WTC11 (cell line): Measurements from ENCODE around the gene FNDC3B. TPM values are rescaled to one million over a fixed set of nuclear protein-coding genes. Genes with fewer than 3 reads are reported as not detected.

ENCODE experiments used
- ATAC-seq: fragments of 200-7000 bp; cut with Tn5 transposase; 2 replicates; pipeline ENCODE4 v1.10.0; 2021; ENCODE audit warnings: mild to moderate bottlenecking, moderate library complexity
- CTCF ChIA-PET: fragments of 300-600 bp; sonication (Branson Sonifier 250); formaldehyde crosslinking; loops from one replicate; lab custom pipeline; 2021; ENCODE audit warnings: antibody characterized with exemption; lab: Charles Lee
- POLR2A ChIA-PET: fragments of 350-600 bp; sonication (Branson Sonifier 250); formaldehyde crosslinking; loops from one replicate; lab custom pipeline; 2021; ENCODE audit warnings: antibody characterized with exemption; lab: Charles Lee
- DNase-seq: peaks from one replicate; pipeline ENCODE4 v3.0.0; 2021; ENCODE audit warnings: low spot score
- H3K27ac Mint-ChIP-seq: 2 replicates; pipeline ENCODE4 v1.8.0; 2021; ENCODE audit warnings: mixed read lengths
- H3K27me3 Mint-ChIP-seq: 2 replicates; pipeline ENCODE4 v1.8.0; 2021; ENCODE audit warnings: low read depth, mild to moderate bottlenecking, moderate library complexity, mixed read lengths
- H3K36me3 Mint-ChIP-seq: 2 replicates; pipeline ENCODE4 v1.8.0; 2021; ENCODE audit warnings: mixed read lengths
- H3K4me1 Mint-ChIP-seq: 2 replicates; pipeline ENCODE4 v1.8.0; 2022; ENCODE audit warnings: mixed read lengths
- H3K4me3 Mint-ChIP-seq: 2 replicates; pipeline ENCODE4 v1.8.0; 2021; ENCODE audit warnings: mild to moderate bottlenecking, moderate library complexity, mixed read lengths
- H3K9me3 Mint-ChIP-seq: 2 replicates; pipeline ENCODE4 v1.8.0; 2021; ENCODE audit warnings: mixed read lengths
- EMX1 ChIP-seq: fragments of 250-450 bp; sonication (Bioruptor Pico); IDR thresholded peaks from 2 replicates; pipeline ENCODE4 v1.8.0; 2021; ENCODE audit warnings: mild to moderate bottlenecking
- ETV6 ChIP-seq: sonication (generic); formaldehyde crosslinking; IDR thresholded peaks from 2 replicates; pipeline ENCODE4 v1.8.1; 2022; ENCODE audit warnings: mild to moderate bottlenecking, missing genetic modification reagents
- FOXP1 ChIP-seq: sonication (generic); formaldehyde crosslinking; IDR thresholded peaks from 2 replicates; pipeline ENCODE4 v1.8.0; 2022; ENCODE audit warnings: missing genetic modification reagents, mild to moderate bottlenecking, moderate library complexity, borderline replicate concordance
- GABPB1 ChIP-seq: sonication (generic); formaldehyde crosslinking; IDR thresholded peaks from 2 replicates; pipeline ENCODE4 v1.8.1; 2023; ENCODE audit warnings: mild to moderate bottlenecking, missing genetic modification reagents
- JAZF1 ChIP-seq: fragments of 250-450 bp; sonication (Bioruptor Pico); IDR thresholded peaks from 2 replicates; pipeline ENCODE4 v1.9.0; 2021; ENCODE audit warnings: moderate library complexity, mild to moderate bottlenecking, inconsistent platforms
- KAT7 ChIP-seq: sonication (generic); formaldehyde crosslinking; IDR thresholded peaks from 2 replicates; pipeline ENCODE4 v1.8.1; 2023; ENCODE audit warnings: missing genetic modification reagents, mild to moderate bottlenecking, borderline replicate concordance
- NFATC4 ChIP-seq: fragments of 250-450 bp; sonication (Bioruptor Pico); IDR thresholded peaks from 2 replicates; pipeline ENCODE4 v1.9.0; 2021; ENCODE audit warnings: mild to moderate bottlenecking
- PRRX2 ChIP-seq: fragments of 250-450 bp; sonication (Bioruptor Pico); IDR thresholded peaks from 2 replicates; pipeline ENCODE4 v1.8.0; 2021; ENCODE audit warnings: mild to moderate bottlenecking
- RORB ChIP-seq: fragments of 250-450 bp; sonication (Bioruptor Pico); IDR thresholded peaks from 2 replicates; pipeline ENCODE4 v1.9.0; 2021; ENCODE audit warnings: mild to moderate bottlenecking
- SMAD4 ChIP-seq: sonication (generic); formaldehyde crosslinking; IDR thresholded peaks from 2 replicates; pipeline ENCODE4 v1.8.0; 2022; ENCODE audit warnings: mild to moderate bottlenecking, missing genetic modification reagents
- SOX15 ChIP-seq: fragments of 250-450 bp; sonication (Bioruptor Pico); IDR thresholded peaks from 2 replicates; pipeline ENCODE4 v1.9.0; 2021; ENCODE audit warnings: mild to moderate bottlenecking
- TEAD1 ChIP-seq: sonication (generic); formaldehyde crosslinking; IDR thresholded peaks from 2 replicates; pipeline ENCODE4 v1.8.0; 2022; ENCODE audit warnings: mild to moderate bottlenecking, missing genetic modification reagents
- ZNF232 ChIP-seq: sonication (generic); formaldehyde crosslinking; IDR thresholded peaks from 2 replicates; pipeline ENCODE4 v1.8.0; 2022; ENCODE audit warnings: mild to moderate bottlenecking, missing genetic modification reagents
- total RNA-seq: library from RNA; stranded (reverse); gene quantifications from 3 replicates; pipeline ENCODE4 v1.2.3, GENCODE V29; 2021
- TF ChIP-seq, protein P1 (sequence below): fragments of 250-450 bp; sonication (Bioruptor Pico); IDR thresholded peaks from 2 replicates; pipeline ENCODE4 v1.9.0; 2021; ENCODE audit warnings: moderate library complexity, mild to moderate bottlenecking, inconsistent platforms, borderline replicate concordance
- TF ChIP-seq, protein P2 (sequence below): sonication (generic); formaldehyde crosslinking; IDR thresholded peaks from 2 replicates; pipeline ENCODE4 v1.8.0; 2023; ENCODE audit warnings: mild to moderate bottlenecking, missing genetic modification reagents
- TF ChIP-seq, protein P3 (sequence below): sonication (generic); formaldehyde crosslinking; IDR thresholded peaks from 2 replicates; pipeline ENCODE4 v1.8.1; 2022; ENCODE audit warnings: mild to moderate bottlenecking, moderate library complexity, missing genetic modification reagents
- TF ChIP-seq, protein P4 (sequence below): fragments of 250-450 bp; sonication (Bioruptor Pico); IDR thresholded peaks from 2 replicates; pipeline ENCODE4 v1.9.0; 2021; ENCODE audit warnings: mild to moderate bottlenecking, borderline replicate concordance
- TF ChIP-seq, protein P5 (sequence below): sonication (generic); formaldehyde crosslinking; IDR thresholded peaks from 2 replicates; pipeline ENCODE4 v1.8.1; 2022; ENCODE audit warnings: low read depth, mild to moderate bottlenecking, moderate library complexity, missing genetic modification reagents, borderline replicate concordance

Gene FNDC3B
- total RNA-seq, 1 experiment from 2014 or later = 42.8 TPM

DNA sequence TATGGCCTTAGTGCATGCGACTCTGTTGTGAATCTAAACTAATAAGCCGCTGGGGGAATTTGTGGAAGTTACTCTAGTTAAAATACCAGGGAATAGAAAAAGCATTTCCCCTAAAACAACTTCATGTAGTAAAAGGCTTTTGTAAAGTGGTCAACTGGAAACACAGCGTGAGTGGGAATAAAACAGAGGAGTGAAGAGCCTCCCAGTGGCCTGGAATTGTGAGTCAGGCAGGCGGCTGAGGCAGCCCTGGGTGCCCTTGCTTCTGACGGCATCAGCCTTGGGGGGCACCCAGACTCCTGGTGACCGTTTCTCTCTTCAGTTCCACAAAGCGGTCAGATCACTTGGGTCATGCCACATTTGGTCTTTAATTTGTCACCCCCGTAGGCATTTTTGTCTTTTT is 300.5 kb downstream of the FNDC3B start:
- ChIA-PET POLR2A (interaction anchor here (0.6 kb wide), 1 partner anchor 336 kb away, joined by 3 read pairs; no protein-coding TSS in a partner anchor), CTCF (interaction anchor here (0.6 to 2.1 kb wide), 3 partner anchors 24 to 567 kb away, joined by 4 to 11 read pairs (median 8); no protein-coding TSS in a partner anchor)
- H3K27me3 Mint-ChIP-seq = no peaks in the 10 kb centered on the region
- H3K9me3 Mint-ChIP-seq = no peaks in the 10 kb centered on the region
- no peak overlapping the region for H3K4me3 Mint-ChIP-seq
- H3K4me1 Mint-ChIP-seq = no peaks in the 10 kb centered on the region
- peaks cover 41% of the 10 kb centered on the region for H3K36me3 Mint-ChIP-seq
- ATAC-seq (no peak), DNase-seq (no peak)
- no peak for TF ChIP-seq JAZF1 (CRISPR knock-in tag)
- no peak for TF ChIP-seq ETV6 (CRISPR knock-in tag)
- no peak for TF ChIP-seq KAT7 (CRISPR knock-in tag)
- no peak for TF ChIP-seq TEAD1 (CRISPR knock-in tag)
- TF ChIP-seq, protein P1, sequence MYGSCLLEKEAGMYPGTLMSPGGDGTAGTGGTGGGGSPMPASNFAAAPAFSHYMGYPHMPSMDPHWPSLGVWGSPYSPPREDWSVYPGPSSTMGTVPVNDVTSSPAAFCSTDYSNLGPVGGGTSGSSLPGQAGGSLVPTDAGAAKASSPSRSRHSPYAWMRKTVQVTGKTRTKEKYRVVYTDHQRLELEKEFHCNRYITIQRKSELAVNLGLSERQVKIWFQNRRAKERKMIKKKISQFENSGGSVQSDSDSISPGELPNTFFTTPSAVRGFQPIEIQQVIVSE (CRISPR knock-in tag) = no peak
- TF ChIP-seq GABPB1 (CRISPR knock-in tag) = no peak
- TF ChIP-seq, protein P2, sequence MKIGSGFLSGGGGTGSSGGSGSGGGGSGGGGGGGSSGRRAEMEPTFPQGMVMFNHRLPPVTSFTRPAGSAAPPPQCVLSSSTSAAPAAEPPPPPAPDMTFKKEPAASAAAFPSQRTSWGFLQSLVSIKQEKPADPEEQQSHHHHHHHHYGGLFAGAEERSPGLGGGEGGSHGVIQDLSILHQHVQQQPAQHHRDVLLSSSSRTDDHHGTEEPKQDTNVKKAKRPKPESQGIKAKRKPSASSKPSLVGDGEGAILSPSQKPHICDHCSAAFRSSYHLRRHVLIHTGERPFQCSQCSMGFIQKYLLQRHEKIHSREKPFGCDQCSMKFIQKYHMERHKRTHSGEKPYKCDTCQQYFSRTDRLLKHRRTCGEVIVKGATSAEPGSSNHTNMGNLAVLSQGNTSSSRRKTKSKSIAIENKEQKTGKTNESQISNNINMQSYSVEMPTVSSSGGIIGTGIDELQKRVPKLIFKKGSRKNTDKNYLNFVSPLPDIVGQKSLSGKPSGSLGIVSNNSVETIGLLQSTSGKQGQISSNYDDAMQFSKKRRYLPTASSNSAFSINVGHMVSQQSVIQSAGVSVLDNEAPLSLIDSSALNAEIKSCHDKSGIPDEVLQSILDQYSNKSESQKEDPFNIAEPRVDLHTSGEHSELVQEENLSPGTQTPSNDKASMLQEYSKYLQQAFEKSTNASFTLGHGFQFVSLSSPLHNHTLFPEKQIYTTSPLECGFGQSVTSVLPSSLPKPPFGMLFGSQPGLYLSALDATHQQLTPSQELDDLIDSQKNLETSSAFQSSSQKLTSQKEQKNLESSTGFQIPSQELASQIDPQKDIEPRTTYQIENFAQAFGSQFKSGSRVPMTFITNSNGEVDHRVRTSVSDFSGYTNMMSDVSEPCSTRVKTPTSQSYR (CRISPR knock-in tag) = no peak
- TF ChIP-seq, protein P3, sequence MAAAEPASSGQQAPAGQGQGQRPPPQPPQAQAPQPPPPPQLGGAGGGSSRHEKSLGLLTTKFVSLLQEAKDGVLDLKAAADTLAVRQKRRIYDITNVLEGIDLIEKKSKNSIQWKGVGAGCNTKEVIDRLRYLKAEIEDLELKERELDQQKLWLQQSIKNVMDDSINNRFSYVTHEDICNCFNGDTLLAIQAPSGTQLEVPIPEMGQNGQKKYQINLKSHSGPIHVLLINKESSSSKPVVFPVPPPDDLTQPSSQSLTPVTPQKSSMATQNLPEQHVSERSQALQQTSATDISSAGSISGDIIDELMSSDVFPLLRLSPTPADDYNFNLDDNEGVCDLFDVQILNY (CRISPR knock-in tag) = no peak
- TF ChIP-seq, protein P4, sequence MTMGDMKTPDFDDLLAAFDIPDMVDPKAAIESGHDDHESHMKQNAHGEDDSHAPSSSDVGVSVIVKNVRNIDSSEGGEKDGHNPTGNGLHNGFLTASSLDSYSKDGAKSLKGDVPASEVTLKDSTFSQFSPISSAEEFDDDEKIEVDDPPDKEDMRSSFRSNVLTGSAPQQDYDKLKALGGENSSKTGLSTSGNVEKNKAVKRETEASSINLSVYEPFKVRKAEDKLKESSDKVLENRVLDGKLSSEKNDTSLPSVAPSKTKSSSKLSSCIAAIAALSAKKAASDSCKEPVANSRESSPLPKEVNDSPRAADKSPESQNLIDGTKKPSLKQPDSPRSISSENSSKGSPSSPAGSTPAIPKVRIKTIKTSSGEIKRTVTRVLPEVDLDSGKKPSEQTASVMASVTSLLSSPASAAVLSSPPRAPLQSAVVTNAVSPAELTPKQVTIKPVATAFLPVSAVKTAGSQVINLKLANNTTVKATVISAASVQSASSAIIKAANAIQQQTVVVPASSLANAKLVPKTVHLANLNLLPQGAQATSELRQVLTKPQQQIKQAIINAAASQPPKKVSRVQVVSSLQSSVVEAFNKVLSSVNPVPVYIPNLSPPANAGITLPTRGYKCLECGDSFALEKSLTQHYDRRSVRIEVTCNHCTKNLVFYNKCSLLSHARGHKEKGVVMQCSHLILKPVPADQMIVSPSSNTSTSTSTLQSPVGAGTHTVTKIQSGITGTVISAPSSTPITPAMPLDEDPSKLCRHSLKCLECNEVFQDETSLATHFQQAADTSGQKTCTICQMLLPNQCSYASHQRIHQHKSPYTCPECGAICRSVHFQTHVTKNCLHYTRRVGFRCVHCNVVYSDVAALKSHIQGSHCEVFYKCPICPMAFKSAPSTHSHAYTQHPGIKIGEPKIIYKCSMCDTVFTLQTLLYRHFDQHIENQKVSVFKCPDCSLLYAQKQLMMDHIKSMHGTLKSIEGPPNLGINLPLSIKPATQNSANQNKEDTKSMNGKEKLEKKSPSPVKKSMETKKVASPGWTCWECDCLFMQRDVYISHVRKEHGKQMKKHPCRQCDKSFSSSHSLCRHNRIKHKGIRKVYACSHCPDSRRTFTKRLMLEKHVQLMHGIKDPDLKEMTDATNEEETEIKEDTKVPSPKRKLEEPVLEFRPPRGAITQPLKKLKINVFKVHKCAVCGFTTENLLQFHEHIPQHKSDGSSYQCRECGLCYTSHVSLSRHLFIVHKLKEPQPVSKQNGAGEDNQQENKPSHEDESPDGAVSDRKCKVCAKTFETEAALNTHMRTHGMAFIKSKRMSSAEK (CRISPR knock-in tag) = no peak
- TF ChIP-seq ZNF232 (CRISPR knock-in tag) = no peak
- TF ChIP-seq SMAD4 (CRISPR knock-in tag) = no peak
- no peak for TF ChIP-seq PRRX2
- TF ChIP-seq NFATC4 (CRISPR knock-in tag) = no peak
- TF ChIP-seq, protein P5, sequence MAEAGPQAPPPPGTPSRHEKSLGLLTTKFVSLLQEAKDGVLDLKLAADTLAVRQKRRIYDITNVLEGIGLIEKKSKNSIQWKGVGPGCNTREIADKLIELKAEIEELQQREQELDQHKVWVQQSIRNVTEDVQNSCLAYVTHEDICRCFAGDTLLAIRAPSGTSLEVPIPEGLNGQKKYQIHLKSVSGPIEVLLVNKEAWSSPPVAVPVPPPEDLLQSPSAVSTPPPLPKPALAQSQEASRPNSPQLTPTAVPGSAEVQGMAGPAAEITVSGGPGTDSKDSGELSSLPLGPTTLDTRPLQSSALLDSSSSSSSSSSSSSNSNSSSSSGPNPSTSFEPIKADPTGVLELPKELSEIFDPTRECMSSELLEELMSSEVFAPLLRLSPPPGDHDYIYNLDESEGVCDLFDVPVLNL = no peak
- no peak for TF ChIP-seq RORB
- TF ChIP-seq SOX15 = no peak
- no peak for TF ChIP-seq FOXP1 (CRISPR knock-in tag)
- no peak for TF ChIP-seq EMX1 (CRISPR knock-in tag)
- H3K27ac Mint-ChIP-seq = no peak overlapping the region
